ENCODE results near the gene DVL1. TPM values are rescaled to one million over a fixed set of nuclear protein-coding genes. Genes with fewer than 3 reads are reported as not detected.

The DVL1 gene
- total and polyA plus RNA-seq, 2 of the 13 experiments (the other 11 are each of a cell fraction or from before 2014, with no cell fraction given) = 30.8 to 60.4 TPM

GRCh38 chr1:1358433-1359271 lies 9.4 kb upstream of the DVL1 start, which contains the start of gene MXRA8 (continued):
- TF ChIP-seq ZFP37 (CRISPR knock-in tag; IDR thresholded peaks at IDR 0.05; ENCODE audit: borderline replicate concordance) = no peak
- no peak for TF ChIP-seq TOPORS (CRISPR knock-in tag; IDR thresholded peaks at IDR 0.05)
- no peak for TF ChIP-seq PRDM15 (CRISPR knock-in tag; IDR thresholded peaks at IDR 0.05)
- TF ChIP-seq NKX3-1 (CRISPR knock-in tag; IDR thresholded peaks at IDR 0.05) = no peak
- TF ChIP-seq ZNF724P (CRISPR knock-in tag; IDR thresholded peaks at IDR 0.05; ENCODE audit: borderline replicate concordance) = 0 out of 2 replicates have a peak, but pooled peaks have one; percentile 51
- no peak for TF ChIP-seq TP53 (CRISPR knock-in tag; conservative IDR thresholded peaks at IDR 0.05)
- peak; percentile 20; the same call in 1 of the 2 replicates for TF ChIP-seq KLF6 (CRISPR knock-in tag; IDR thresholded peaks at IDR 0.05)
- no peak for TF ChIP-seq ONECUT2 (CRISPR knock-in tag; IDR thresholded peaks at IDR 0.05)
- no peak for TF ChIP-seq ATM (IDR thresholded peaks at IDR 0.05; ENCODE audit: borderline replicate concordance)
- TF ChIP-seq ZNF329 (CRISPR knock-in tag; IDR thresholded peaks at IDR 0.05; ENCODE audit: low read depth) = no peak
- no peak for TF ChIP-seq SMC3 (IDR thresholded peaks at IDR 0.05; ENCODE audit: low read length)
- TF ChIP-seq RARA (CRISPR knock-in tag; IDR thresholded peaks at IDR 0.05) = peak; percentile 51; the same call in 1 of the 2 replicates
- TF ChIP-seq HNRNPH1 (optimal IDR thresholded peaks at IDR 0.05; ENCODE audit: low read depth, low read length) = no peak
- no peak for TF ChIP-seq NRL (CRISPR knock-in tag; IDR thresholded peaks at IDR 0.05; ENCODE audit: borderline replicate concordance)
- peak; percentile 48 for TF ChIP-seq HNRNPK (IDR thresholded peaks at IDR 0.05; ENCODE audit: low read depth, low read length, poor library complexity, severe bottlenecking)
- no peak for TF ChIP-seq REL (CRISPR knock-in tag; conservative IDR thresholded peaks at IDR 0.05)
- TF ChIP-seq MTA3 (CRISPR knock-in tag; IDR thresholded peaks at IDR 0.05) = no peak
- peak; percentile 52; the same call in 1 of the 2 replicates for TF ChIP-seq TBX2 (CRISPR knock-in tag; IDR thresholded peaks at IDR 0.05; ENCODE audit: borderline replicate concordance)
- TF ChIP-seq HDAC6 (IDR thresholded peaks at IDR 0.05; ENCODE audit: low read depth, low read length) = no peak
- no peak for TF ChIP-seq RFX1 (IDR thresholded peaks at IDR 0.05)
- no peak for TF ChIP-seq NCOA5 (CRISPR knock-in tag; IDR thresholded peaks at IDR 0.05)
- no peak for TF ChIP-seq SAFB2 (CRISPR knock-in tag; IDR thresholded peaks at IDR 0.05; ENCODE audit: borderline replicate concordance, low read depth)
- peak; percentile 50; the same call in 1 of the 2 replicates for TF ChIP-seq SP5 (CRISPR knock-in tag; IDR thresholded peaks at IDR 0.05; ENCODE audit: borderline replicate concordance, low read depth)
- TF ChIP-seq ZNF3 (CRISPR knock-in tag; IDR thresholded peaks at IDR 0.05) = no peak
- no peak for TF ChIP-seq ZNF354B (CRISPR knock-in tag; IDR thresholded peaks at IDR 0.05)
- TF ChIP-seq PATZ1 (CRISPR knock-in tag; IDR thresholded peaks at IDR 0.05) = peak; percentile 96
- no peak for TF ChIP-seq ZNF30 (CRISPR knock-in tag; IDR thresholded peaks at IDR 0.05)
- no peak for TF ChIP-seq ZNF121 (CRISPR knock-in tag; IDR thresholded peaks at IDR 0.05)

All from HepG2 (cell line).